Right atrium auricular region (tissue), 2 donors: ENCODE measurements around the gene MPV17L2. TPM values are rescaled to one million over a fixed set of nuclear protein-coding genes. Genes with fewer than 3 reads are reported as not detected.
A peak's percentile ranks its signal among the peaks of the same experiment; 100 is the strongest.

Experiments used
- DNase-seq: peaks from one replicate; pipeline ENCODE4 v3.0.0-alpha.2; 2019; ENCODE audit warnings: low spot score
- H3K27ac ChIP-seq, 2 donors: fragments of 200-600 bp; sonication (generic); 1 replicate in 1 of 2; 2 replicates in 1 of 2; pipeline ENCODE4 v1.5.1; 2016 to 2019
- H3K27me3 ChIP-seq, 2 donors: fragments of 200-600 bp; sonication (generic); one replicate each; pipeline versions ENCODE4 v1.5.1 to v1.6.0; 2017 to 2019
- H3K36me3 ChIP-seq: fragments of 200-600 bp; sonication (generic); one replicate; pipeline ENCODE4 v1.5.1; 2016
- H3K4me1 ChIP-seq, 2 donors: fragments of 200-600 bp; sonication (generic); one replicate each; pipeline versions ENCODE4 v1.5.1 to v1.6.0; 2017 to 2019
- H3K4me3 ChIP-seq, 2 donors: fragments of 200-600 bp; sonication (generic); 1 replicate in 1 of 2; 2 replicates in 1 of 2; pipeline ENCODE4 v1.5.1; 2017 to 2019; ENCODE audit warnings: mild to moderate bottlenecking in 1 of 2, moderate library complexity in 1 of 2
- H3K9me3 ChIP-seq, 2 donors: fragments of 200-600 bp; sonication (generic); one replicate each; pipeline ENCODE4 v1.5.1; 2019
- total RNA-seq, 2 donors: library from RNA; depleted of rRNA; stranded (reverse); fragments of >200 nt; gene quantifications; one replicate each; pipeline ENCODE4 v1.1.0, GENCODE V29; 2016
- TF ChIP-seq, protein P1 (sequence below), 2 donors: fragments of 200-600 bp; sonication (generic); IDR thresholded peaks; one replicate each; pipeline ENCODE4 v1.5.1; 2019; ENCODE audit warnings: antibody characterized with exemption in 2 of 2

Gene MPV17L2
- total RNA-seq = 10 to 100 TPM; 28.3 to 40.8 TPM

DNA sequence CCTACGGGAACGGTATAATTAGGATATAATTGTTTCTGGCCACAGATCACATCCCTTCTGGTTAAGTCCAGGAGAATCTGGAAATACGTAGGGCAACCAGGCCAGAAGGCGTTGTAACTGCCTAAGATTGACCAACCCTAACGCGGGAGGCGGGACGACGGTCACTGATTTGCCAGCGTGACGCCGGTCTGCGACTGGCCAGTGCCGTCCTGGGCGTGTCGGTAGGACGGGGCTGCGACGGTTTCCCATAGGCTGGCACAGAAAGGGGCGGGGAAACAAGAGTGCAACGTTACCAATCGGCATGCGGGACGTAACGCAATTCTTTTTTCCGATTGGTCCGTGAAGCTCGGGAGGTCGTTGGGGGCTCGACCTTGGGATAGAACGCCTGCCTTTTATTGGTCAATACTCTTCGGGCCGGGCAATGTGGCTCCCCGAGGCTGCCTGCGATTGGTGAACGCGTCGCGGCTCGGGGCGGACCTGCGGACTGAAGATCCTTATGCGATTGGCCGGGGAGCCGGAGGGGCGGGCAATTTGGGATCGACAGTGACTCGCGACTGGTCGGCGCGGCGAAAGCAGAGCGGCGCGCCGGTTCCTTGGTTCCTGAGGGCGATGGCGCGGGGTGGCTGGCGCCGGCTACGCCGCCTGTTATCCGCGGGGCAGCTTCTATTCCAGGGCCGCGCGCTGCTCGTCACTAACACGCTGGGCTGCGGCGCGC, at the start of gene MPV17L2:
Gene MPV17L2, plus strand, starts transcription at position 546 of the 715 bp plus-strand sequence. Its CDS starts 64 bp downstream, at position 610.
- peak within 1 kb of the TSS; percentile 93 to 98 for H3K27ac ChIP-seq
- no peaks in the 10 kb centered on the region for H3K9me3 ChIP-seq
- H3K27me3 ChIP-seq = no peaks in the 10 kb centered on the region
- H3K4me1 ChIP-seq = peaks cover 0 to 22% of the 10 kb centered on the region in 2 donors
- DNase-seq = peak; percentile 100
- peaks cover 17% of the 10 kb centered on the region for H3K36me3 ChIP-seq
- H3K4me3 ChIP-seq = peak within 1 kb of the TSS; percentile 56 to 96
- TF ChIP-seq, protein P1, sequence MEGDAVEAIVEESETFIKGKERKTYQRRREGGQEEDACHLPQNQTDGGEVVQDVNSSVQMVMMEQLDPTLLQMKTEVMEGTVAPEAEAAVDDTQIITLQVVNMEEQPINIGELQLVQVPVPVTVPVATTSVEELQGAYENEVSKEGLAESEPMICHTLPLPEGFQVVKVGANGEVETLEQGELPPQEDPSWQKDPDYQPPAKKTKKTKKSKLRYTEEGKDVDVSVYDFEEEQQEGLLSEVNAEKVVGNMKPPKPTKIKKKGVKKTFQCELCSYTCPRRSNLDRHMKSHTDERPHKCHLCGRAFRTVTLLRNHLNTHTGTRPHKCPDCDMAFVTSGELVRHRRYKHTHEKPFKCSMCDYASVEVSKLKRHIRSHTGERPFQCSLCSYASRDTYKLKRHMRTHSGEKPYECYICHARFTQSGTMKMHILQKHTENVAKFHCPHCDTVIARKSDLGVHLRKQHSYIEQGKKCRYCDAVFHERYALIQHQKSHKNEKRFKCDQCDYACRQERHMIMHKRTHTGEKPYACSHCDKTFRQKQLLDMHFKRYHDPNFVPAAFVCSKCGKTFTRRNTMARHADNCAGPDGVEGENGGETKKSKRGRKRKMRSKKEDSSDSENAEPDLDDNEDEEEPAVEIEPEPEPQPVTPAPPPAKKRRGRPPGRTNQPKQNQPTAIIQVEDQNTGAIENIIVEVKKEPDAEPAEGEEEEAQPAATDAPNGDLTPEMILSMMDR (IDR thresholded peaks at IDR 0.05) = no peak

DNA sequence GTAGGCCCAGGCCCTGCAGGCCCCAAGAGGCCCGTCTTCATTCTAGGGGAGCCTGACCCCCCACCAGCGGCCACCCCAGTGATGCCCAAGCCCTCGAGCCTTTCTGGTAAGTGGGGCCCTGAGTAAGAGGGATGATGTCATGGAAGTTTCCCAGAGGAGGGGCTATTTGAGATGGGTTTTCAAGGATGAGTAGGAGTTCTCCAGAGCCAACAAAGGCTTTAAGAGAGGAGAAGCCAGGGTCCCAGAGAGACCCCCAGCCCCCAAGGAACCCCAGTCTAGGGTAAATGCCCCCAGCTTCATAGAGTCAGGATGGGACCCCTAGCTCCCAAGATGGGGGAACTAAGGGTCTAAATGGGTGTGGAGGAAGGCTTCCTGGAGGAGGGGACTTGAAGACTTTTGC, 49.1 kb upstream of the MPV17L2 start:
- DNase-seq = no peak
- Histone ChIP-seq H3K27ac (no peak overlapping the region), H3K4me3 (no peak overlapping the region), H3K36me3 (peaks cover 26% of the 10 kb centered on the region), H3K27me3 (no peaks in the 10 kb centered on the region), H3K9me3 (no peaks in the 10 kb centered on the region), H3K4me1 (no peaks in the 10 kb centered on the region)
- TF ChIP-seq, protein P1 (IDR thresholded peaks at IDR 0.05) = no peak

DNA sequence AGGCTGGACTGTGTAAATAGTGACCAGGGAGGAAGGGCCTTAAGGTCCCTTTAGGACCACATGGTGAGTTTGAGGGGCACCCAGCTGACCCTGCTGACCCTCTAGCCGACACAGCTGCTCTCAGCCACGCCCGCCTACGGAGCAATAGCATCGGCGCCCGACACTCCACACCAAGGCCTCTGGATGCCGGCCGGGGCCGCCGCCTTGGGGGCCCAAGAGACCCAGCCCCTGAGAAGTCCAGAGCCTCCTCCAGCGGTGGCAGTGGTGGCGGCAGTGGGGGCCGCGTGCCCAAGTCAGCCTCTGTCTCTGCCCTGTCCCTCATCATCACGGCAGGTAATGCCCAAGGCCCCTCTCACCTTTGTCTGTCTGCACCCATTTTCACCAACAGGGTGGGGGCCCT, 48.7 kb upstream of the MPV17L2 start:
- Histone ChIP-seq H3K36me3 (peaks cover 26% of the 10 kb centered on the region), H3K27me3 (no peaks in the 10 kb centered on the region), H3K4me1 (no peaks in the 10 kb centered on the region), H3K27ac (no peak overlapping the region), H3K9me3 (no peaks in the 10 kb centered on the region), H3K4me3 (no peak overlapping the region)
- DNase-seq = no peak
- TF ChIP-seq, protein P1 (IDR thresholded peaks at IDR 0.05) = no peak

DNA sequence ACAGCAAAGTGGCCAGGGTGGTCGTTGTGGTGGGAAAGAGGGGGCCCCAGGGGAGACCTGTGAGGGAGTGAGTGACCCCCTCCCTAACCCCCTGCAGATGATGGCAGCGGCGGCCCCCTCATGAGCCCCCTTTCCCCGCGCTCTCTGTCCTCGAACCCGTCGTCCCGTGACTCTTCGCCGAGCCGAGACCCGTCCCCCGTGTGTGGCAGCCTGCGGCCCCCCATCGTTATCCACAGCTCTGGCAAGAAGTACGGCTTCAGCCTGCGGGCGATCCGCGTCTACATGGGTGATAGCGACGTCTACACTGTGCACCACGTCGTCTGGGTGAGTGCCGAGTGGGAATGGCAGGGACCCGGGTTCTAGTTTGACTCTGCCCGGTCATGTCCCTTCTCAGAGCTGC, 48.1 kb upstream of the MPV17L2 start:
- Histone ChIP-seq H3K36me3 (peaks cover 26% of the 10 kb centered on the region), H3K4me1 (no peaks in the 10 kb centered on the region), H3K4me3 (no peak overlapping the region), H3K27me3 (no peaks in the 10 kb centered on the region), H3K27ac (no peak overlapping the region), H3K9me3 (no peaks in the 10 kb centered on the region)
- DNase-seq = no peak
- TF ChIP-seq, protein P1 (IDR thresholded peaks at IDR 0.05) = no peak

DNA sequence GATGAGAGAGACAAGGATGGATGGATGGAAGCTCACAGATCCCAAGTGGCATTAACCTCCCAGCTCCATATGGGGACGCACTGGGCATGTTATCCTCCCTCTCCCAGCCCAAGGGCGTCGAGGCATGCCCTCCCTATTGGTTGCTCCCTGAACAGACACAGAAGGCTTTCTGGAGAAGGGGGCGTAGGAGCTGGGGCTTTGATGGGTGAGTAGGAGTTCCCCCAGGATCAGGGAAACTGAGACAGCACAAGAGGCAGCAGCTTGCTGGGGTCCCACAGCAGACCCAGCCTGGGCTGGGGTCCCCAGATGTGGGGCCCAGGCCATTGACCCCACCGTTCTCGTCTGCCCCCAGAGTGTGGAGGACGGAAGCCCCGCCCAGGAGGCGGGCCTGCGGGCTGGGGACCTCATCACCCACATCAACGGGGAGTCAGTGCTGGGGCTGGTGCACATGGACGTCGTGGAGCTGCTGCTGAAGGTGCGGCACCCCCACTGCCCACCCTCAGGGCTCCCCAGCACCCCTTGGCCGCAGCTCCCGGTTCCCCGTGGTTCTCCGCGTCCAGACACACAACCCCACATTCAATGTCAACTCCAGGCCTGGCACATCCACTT, 47.5 kb upstream of the MPV17L2 start:
- TF ChIP-seq, protein P1 (IDR thresholded peaks at IDR 0.05) = no peak
- H3K27ac ChIP-seq = no peak overlapping the region
- H3K9me3 ChIP-seq = no peaks in the 10 kb centered on the region
- peaks cover 26% of the 10 kb centered on the region for H3K36me3 ChIP-seq
- H3K4me1 ChIP-seq = no peaks in the 10 kb centered on the region
- no peak for DNase-seq
- H3K4me3 ChIP-seq = no peak overlapping the region
- no peaks in the 10 kb centered on the region for H3K27me3 ChIP-seq
